ENCODE measurements around the gene TYSND1.
"Not testable (repeated sequence)": the region's sequence is repeated elsewhere in the genome, so short reads cannot be mapped to it uniquely, and the experiment has no call there.

The TYSND1 gene

GRCh38 chr10:70162892-70163201 lies 16.3 kb upstream of the TYSND1 start:
- DNase-seq: no peak

GRCh38 chr10:70162151-70162891 lies 15.8 kb upstream of the TYSND1 start:
- no peak for DNase-seq

GRCh38 chr10:70160798-70161197 lies 14.3 kb upstream of the TYSND1 start:
- no peak for DNase-seq

GRCh38 chr10:70159366-70159765 lies 12.9 kb upstream of the TYSND1 start:
- DNase-seq: not testable (repeated sequence)

- no peak for DNase-seq
Measured at GRCh38 chr10:70158113-70158512, 11.6 kb upstream of the TYSND1 start.

- DNase-seq: no peak
Measured at GRCh38 chr10:70155255-70155838, 8.8 kb upstream of the TYSND1 start.

GRCh38 chr10:70148516-70148915 lies 2.0 kb upstream of the TYSND1 start:
- no peak for DNase-seq

GRCh38 chr10:70147259-70147625 lies 742 bp upstream of the TYSND1 start:
- no peak for DNase-seq

GRCh38 chr10:70145666-70146488 lies 623 bp downstream of the TYSND1 start:
- peak; percentile 39 for DNase-seq

GRCh38 chr10:70145166-70145665 lies 1.3 kb downstream of the TYSND1 start:
- DNase-seq: no peak

- DNase-seq: no peak
Measured at GRCh38 chr10:70144372-70145110, 2.0 kb downstream of the TYSND1 start.

GRCh38 chr10:70142555-70142954 lies 3.9 kb downstream of the TYSND1 start:
- no peak for DNase-seq

- DNase-seq: no peak
Measured at GRCh38 chr10:70140297-70140696, 6.2 kb downstream of the TYSND1 start.

- DNase-seq: no peak
Measured at GRCh38 chr10:70139997-70140250, 6.6 kb downstream of the TYSND1 start.

- DNase-seq: no peak
Measured at GRCh38 chr10:70139151-70139996, 7.1 kb downstream of the TYSND1 start.

GRCh38 chr10:70137927-70138883 lies 8.3 kb downstream of the TYSND1 start:
- no peak for DNase-seq

GRCh38 chr10:70137135-70137534 lies 9.4 kb downstream of the TYSND1 start:
- no peak for DNase-seq

GRCh38 chr10:70135684-70136083 lies 10.8 kb downstream of the TYSND1 start:
- no peak for DNase-seq

- no peak for DNase-seq
Measured at GRCh38 chr10:70135046-70135445, 11.5 kb downstream of the TYSND1 start.

- DNase-seq: peak; percentile 59
Measured at GRCh38 chr10:70132098-70133029, 14.1 kb downstream of the TYSND1 start, which contains the start of gene AIFM2. TSS of gene AIFM2 (minus strand) at chr10:70132825. CDS start at chr10:70124084, 8,741 bp downstream.
